Amniotic stem cell (primary cell): Measurements from ENCODE around the gene NPTXR.
"Not testable (repeated sequence)": the region's sequence is repeated elsewhere in the genome, so short reads cannot be mapped to it uniquely, and the experiment has no call there.

ENCODE experiments used
- DNase-seq: peaks from one replicate; lab custom pipeline; 2025; lab: John Stamatoyannopoulos, UW

Gene NPTXR

GRCh38 chr22:38868286-38868721, 24.5 kb upstream of the NPTXR start:
- no peak for DNase-seq

GRCh38 chr22:38867471-38868285, 23.9 kb upstream of the NPTXR start:
- no peak for DNase-seq

GRCh38 chr22:38867124-38867455, 23.3 kb upstream of the NPTXR start:
- DNase-seq: no peak

GRCh38 chr22:38866399-38867123, 22.7 kb upstream of the NPTXR start:
- no peak for DNase-seq

- DNase-seq: no peak
These were observed 22.2 kb upstream of the NPTXR start for GRCh38 chr22:38866024-38866398.

- DNase-seq: no peak
These were observed 21.6 kb upstream of the NPTXR start for GRCh38 chr22:38865201-38866023.

- DNase-seq: no peak
These were observed 20.7 kb upstream of the NPTXR start for GRCh38 chr22:38864361-38865191.

GRCh38 chr22:38863531-38864131, 19.8 kb upstream of the NPTXR start:
- DNase-seq: no peak

- DNase-seq: no peak
These were observed 18.8 kb upstream of the NPTXR start for GRCh38 chr22:38862375-38863329.

GRCh38 chr22:38861927-38862326, 18.1 kb upstream of the NPTXR start:
- DNase-seq: no peak

- DNase-seq: no peak
These were observed 17.5 kb upstream of the NPTXR start for GRCh38 chr22:38861170-38861876.

- DNase-seq: no peak
These were observed 16.7 kb upstream of the NPTXR start for GRCh38 chr22:38860283-38861169.

- DNase-seq: no peak
These were observed 15.9 kb upstream of the NPTXR start for GRCh38 chr22:38859581-38860282.

- DNase-seq: no peak
These were observed 14.7 kb upstream of the NPTXR start for GRCh38 chr22:38858492-38858891.

GRCh38 chr22:38854476-38854875, 10.6 kb upstream of the NPTXR start:
- DNase-seq: not testable (repeated sequence)

GRCh38 chr22:38853883-38854282, 10.1 kb upstream of the NPTXR start:
- not testable (repeated sequence) for DNase-seq

- no peak for DNase-seq
These were observed 9.4 kb upstream of the NPTXR start for GRCh38 chr22:38853196-38853651.

GRCh38 chr22:38852522-38852921, 8.7 kb upstream of the NPTXR start:
- no peak for DNase-seq
